Stimulated activated naive CD4-positive, alpha-beta T cell (primary cell): Measurements from ENCODE around the gene WDR43.
"Not testable (repeated sequence)": the region's sequence is repeated elsewhere in the genome, so short reads cannot be mapped to it uniquely, and the experiment has no call there.

ENCODE experiments used
- DNase-seq, 6 experiments: peaks; one replicate each; lab custom pipeline; 2025; lab: John Stamatoyannopoulos, UW

Gene WDR43

GRCh38 chr2:28960401-28960800, 65.9 kb downstream of the WDR43 start:
- DNase-seq = no peak

DNA sequence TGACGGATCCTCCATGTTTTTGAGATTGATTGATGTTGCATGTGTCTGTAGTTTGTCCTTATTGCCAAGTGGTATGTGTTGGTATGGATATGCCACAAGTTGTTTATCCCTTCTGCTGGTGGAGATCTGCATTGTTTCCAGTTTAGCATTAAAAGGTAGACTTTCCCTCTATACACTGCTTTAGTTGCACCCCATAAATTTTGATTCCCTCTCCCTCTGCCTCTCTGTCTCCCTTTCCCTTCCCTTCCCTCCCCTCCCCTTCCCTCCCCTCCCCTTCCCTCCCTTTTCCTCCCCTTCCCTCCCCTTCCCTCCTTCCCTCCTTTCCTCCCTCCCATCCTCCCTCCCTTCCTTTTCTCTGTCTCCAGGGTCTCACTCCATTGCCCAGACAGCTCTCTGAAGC, 68.0 kb downstream of the WDR43 start:
- no peak for DNase-seq

- no peak for DNase-seq
These were observed 76.1 kb downstream of the WDR43 start for GRCh38 chr2:28970464-28971160.

DNA sequence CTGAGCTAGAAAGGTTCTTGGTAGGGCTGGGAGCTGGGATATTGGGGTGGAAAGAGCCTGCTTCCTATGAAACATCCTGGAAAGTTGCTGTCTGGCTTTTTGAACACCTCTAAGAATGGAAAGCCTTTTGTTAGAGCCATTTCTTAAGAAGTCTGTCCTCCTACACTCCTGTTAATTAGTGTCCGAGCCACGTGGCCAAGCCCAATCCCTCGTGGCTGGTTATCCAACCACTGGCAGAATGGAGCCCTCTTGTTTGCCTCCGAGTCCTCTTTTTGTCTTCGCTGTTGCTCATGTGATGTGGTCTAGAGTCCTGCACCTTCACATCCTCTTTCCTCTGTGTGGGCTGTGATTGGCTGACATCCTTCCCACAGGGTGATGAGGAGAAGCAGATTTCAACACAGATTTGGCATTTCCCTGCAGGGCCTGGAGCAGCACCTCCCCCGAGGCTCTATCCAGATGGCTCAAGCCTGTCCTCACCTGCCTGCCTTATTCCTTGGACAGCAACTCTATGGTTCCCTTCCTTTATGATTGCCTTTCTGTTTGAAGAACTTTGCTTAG, 78.4 kb downstream of the WDR43 start:
- no peak for DNase-seq

- DNase-seq = no peak
These were observed 79.8 kb downstream of the WDR43 start for GRCh38 chr2:28974252-28974651.

- DNase-seq = no peak
These were observed 81.2 kb downstream of the WDR43 start for GRCh38 chr2:28975671-28976070.

GRCh38 chr2:28976584-28976983, 82.1 kb downstream of the WDR43 start:
- DNase-seq = no peak

DNA sequence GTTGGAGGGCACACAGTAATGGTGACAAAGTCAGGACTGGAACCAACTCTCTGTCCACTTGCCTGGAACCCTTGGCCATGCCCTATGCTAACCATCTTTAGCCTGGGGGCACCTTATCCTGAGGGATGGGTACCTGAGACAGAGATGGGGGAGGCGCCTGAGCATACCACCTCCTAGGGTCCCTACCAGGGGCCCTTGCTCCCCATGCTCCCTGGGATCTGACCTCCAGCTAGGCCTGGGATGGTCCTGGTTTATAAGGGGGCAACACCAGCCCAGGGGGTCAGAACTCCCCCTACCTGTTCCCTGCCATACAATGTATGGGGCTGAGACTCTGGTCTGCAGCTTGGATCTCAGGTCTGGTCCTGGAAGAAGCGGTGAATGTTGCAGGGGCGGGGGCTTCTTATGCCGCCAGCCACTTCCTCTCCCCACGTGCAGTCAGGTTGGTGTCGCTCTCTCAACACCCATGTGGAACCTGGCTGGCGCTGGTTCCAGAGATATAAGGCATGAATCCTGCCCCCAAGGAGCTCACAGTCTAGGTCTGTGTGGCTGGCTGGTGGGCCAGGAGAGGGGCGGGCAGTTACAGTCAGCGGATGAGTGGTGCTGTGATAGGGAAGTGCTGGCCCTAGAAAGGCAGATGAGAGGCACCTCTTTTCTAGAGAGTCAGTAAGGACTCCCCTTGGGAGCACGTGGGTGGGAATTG, 82.9 kb downstream of the WDR43 start:
- no peak for DNase-seq

GRCh38 chr2:28978001-28978400, 83.5 kb downstream of the WDR43 start:
- DNase-seq = not testable (repeated sequence)

DNA sequence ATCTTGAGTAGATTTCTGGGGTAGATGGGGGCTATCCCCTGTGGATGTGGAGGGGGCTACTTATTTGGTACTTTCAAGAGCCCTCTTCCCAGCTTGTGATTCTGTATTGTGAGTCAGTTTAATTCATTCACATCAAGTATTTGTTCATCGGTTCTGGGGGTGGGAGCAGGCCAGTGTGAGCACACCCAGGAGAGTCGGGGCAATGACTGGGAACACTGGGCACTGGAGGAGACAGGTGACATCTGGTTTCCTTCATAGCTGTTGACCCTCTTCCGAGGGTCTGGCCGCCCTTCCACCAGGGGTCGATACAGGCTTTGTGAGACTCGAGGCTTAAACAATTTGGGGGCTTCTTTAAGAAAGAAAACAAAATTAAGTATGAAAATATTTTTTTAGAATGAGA, 84.1 kb downstream of the WDR43 start:
- DNase-seq = no peak

- no peak for DNase-seq
These were observed 84.6 kb downstream of the WDR43 start for GRCh38 chr2:28979041-28979440.

- no peak for DNase-seq
These were observed 85.3 kb downstream of the WDR43 start for GRCh38 chr2:28979576-28980366.

- no peak for DNase-seq
These were observed 86.0 kb downstream of the WDR43 start for GRCh38 chr2:28980368-28981015.

DNA sequence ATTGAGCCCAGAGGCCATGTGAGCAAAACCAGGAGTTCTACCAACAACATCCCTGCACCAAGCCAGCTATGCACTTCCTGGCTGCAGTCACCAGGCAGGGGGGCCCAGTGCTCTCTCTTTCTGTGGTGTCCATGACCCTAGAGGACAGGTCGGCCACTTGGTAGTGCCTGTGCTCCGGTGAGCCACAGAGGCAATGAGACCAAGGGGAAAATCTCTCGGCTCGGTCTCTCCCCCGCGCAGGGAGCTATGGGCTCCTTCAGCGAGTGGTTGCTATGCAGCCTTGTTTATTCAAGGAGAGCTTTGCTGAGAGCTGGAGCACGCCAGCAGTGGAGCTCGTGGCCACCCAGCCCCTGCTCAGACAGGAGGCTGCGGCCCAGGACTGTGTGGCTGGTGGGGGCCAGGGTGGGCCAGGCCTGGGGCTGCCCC, 86.6 kb downstream of the WDR43 start, which contains the start of gene TOGARAM2:
TSS of gene TOGARAM2 (plus strand) at position 283 of the 426 bp plus-strand sequence. CDS start 13,537 bp downstream, outside the sequence.
- no peak for DNase-seq

DNA sequence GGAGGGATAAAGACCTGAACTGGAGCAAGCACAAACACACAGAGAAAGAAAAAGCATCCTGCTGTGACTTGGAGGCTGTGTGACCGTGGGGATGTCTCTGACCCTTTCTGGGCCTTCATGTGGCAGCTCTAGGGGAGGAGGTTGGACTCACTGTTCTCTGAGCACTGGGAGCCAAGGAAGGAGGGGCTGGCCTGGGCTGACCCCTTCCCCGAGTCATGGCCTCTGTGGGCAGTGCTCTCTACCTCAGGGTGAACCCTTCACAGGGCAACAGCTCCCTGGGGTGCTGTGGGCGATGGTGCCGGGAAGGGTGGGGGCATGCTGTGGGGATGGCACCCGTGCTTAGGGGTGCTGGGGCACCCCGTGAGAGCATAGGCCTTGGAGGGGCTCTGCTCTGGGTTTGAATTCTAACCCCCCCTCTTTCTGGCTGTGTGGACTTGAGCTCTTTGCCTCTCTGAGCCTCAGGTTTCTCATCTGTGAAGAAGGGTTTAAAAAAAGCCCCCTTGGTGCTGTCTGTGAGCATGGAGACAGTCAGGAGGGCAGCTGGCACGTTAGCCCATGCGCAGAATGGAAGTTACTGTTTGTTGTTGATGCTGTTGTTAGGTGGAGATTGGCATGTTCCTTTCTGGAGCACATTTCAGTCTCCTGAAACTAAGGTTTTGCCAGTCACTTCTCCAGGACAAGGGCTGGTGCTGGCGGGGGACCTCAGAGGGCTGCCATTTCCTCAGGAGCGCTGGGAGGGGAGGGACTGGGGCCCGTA, 87.3 kb downstream of the WDR43 start:
- no peak for DNase-seq

DNA sequence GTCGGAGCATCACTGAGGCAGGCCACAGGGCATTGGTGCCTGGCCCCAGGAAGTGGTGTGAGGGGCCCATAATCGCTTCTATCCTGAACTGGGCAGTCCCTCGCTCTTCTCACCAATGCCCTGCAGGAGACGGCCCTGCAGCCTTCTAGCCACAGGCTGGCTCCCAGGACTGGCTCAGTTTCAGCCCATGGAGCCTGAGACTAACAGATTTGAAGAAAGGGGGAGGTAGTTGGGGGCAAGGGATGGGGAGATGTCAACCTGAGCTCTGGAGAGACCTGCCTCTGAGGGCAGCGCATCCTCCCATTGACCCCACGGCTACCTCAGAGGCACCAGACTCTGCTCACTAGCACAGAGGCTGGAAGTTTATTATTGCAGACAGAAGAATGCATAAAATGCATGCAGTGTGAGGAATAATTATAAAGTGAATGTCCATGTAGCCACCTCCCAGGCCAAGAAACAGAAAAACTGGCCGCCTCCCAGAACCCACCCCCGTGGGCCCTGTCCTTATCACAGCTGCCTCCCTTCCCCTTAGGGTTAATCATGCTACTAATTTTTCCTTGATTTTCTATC, 88.0 kb downstream of the WDR43 start:
- no peak for DNase-seq

DNA sequence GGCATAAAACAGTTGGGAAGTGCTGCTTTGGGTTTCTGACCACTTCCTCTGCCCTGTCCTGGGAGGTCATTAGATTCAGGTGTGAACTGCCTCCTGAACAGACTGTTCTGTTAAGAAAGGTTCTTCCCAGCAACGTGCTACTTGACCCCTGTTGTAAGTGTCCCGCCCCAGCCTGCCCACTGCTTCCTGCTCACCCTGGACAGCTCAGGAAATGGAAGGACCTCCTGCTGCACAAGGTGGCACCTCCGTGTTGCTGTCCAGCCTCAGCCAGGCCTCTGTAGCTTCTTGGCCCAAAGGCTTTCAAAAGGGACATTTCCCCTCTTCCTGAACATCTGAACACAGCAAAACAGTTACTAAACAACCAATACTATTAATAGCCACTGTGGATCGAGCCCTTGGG, 92.0 kb downstream of the WDR43 start:
- no peak for DNase-seq

GRCh38 chr2:28989973-28990372, 95.5 kb downstream of the WDR43 start:
- no peak for DNase-seq

GRCh38 chr2:28990445-28990844, 96.0 kb downstream of the WDR43 start:
- DNase-seq = no peak

DNA sequence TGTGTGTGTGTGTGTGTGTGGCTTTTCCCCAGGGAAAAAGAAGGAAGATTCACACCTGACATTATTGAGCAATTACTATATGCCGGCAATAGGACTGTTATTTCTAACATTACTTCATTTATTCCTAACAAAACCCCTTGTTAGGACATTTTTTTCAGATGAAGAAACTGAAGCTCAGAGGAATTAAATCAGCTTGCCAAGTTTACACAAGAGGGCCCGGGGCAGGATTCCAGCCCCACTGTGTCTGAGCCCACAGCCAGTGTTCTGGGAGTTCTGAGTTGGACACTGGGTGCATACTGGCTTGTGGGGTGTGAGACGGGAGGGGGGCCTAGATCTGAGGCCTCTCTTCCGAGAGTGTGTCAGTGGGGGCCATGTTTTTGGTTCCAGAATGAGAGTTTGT, 96.6 kb downstream of the WDR43 start:
- no peak for DNase-seq

GRCh38 chr2:28991460-28991859, 97.0 kb downstream of the WDR43 start:
- no peak for DNase-seq
